ENCODE results near the gene DALRD3.

Gene DALRD3

GRCh38 chr3:49006408-49007067 lies 11.8 kb downstream of the DALRD3 start:
- CTCF ChIA-PET: interaction anchor here (0.9 to 2.3 kb wide), 5 partner anchors 10 to 19 kb away, joined by 4 to 8 read pairs (median 7); partner anchors contain the start of genes NDUFAF3 and P4HTM
- no peak for DNase-seq (ENCODE audit: extremely low spot score)
- TF ChIP-seq HDGF (IDR thresholded peaks at IDR 0.05; ENCODE audit: borderline replicate concordance) (0 out of 2 replicates have a peak, but pooled peaks have one; percentile 13), TARDBP (IDR thresholded peaks at IDR 0.05) (no peak; the same call in 1 of the 2 replicates)

GRCh38 chr3:49005998-49006397 lies 12.4 kb downstream of the DALRD3 start:
- CTCF ChIA-PET: no interaction called here

More at GRCh38 chr3:49006408-49007067, 11.8 kb downstream of the DALRD3 start:
- POLR2A ChIA-PET: interaction anchor here (0.6 to 6.7 kb wide), 37 partner anchors 9 to 518 kb away, joined by 3 to 204 read pairs (median 4); partner anchors contain the start of genes ARIH2, DALRD3, IMPDH2 and IP6K2

GRCh38 chr3:49005303-49005680 lies 13.1 kb downstream of the DALRD3 start:
- ChIA-PET POLR2A (interaction anchor here (4.0 to 6.7 kb wide), 2 partner anchors 8 to 15 kb away, joined by 53 to 204 read pairs; partner anchors contain the start of genes DALRD3 and NDUFAF3), CTCF (interaction anchor here (1.1 kb wide), 1 partner anchor 17 kb away, joined by 3 read pairs; the partner anchor contains the start of gene NDUFAF3)
- no peak for TF ChIP-seq ZNF384 (IDR thresholded peaks at IDR 0.05)
- TF ChIP-seq FOXA1 (IDR thresholded peaks at IDR 0.05): no peak
- no peak for TF ChIP-seq L3MBTL2 (conservative IDR thresholded peaks at IDR 0.05)
- TF ChIP-seq PKNOX1 (IDR thresholded peaks at IDR 0.05): no peak
- no peak for TF ChIP-seq LEF1 (IDR thresholded peaks at IDR 0.05; ENCODE audit: borderline replicate concordance)
- no peak for TF ChIP-seq BHLHE40 (IDR thresholded peaks at IDR 0.05; ENCODE audit: borderline replicate concordance)
- TF ChIP-seq CTBP1 (IDR thresholded peaks at IDR 0.05; ENCODE audit: borderline replicate concordance): no peak
- TF ChIP-seq FOXK2 (IDR thresholded peaks at IDR 0.05): no peak
- no peak for DNase-seq (ENCODE audit: extremely low spot score)

More at GRCh38 chr3:49005998-49006397, 12.4 kb downstream of the DALRD3 start:
- DNase-seq (ENCODE audit: extremely low spot score): no peak
- POLR2A ChIA-PET: interaction anchor here (0.9 to 6.7 kb wide), 5 partner anchors 9 to 31 kb away, joined by 3 to 204 read pairs (median 53); partner anchors contain the start of genes DALRD3, IMPDH2, NDUFAF3 and P4HTM
- TF ChIP-seq CTBP1 (IDR thresholded peaks at IDR 0.05; ENCODE audit: borderline replicate concordance): no peak

- POLR2A ChIA-PET: interaction anchor here (4.0 to 6.7 kb wide), 2 partner anchors 7 to 15 kb away, joined by 53 to 204 read pairs; partner anchors contain the start of genes DALRD3 and NDUFAF3
- no peak for DNase-seq (ENCODE audit: extremely low spot score)
- CTCF ChIA-PET: interaction anchor here (1.1 kb wide), 1 partner anchor 17 kb away, joined by 3 read pairs; the partner anchor contains the start of gene NDUFAF3
- TF ChIP-seq FOXM1 (IDR thresholded peaks at IDR 0.05; ENCODE audit: borderline replicate concordance) (no peak), ZNF384 (IDR thresholded peaks at IDR 0.05) (no peak), SP1 (IDR thresholded peaks at IDR 0.05) (no peak), BHLHE40 (IDR thresholded peaks at IDR 0.05; ENCODE audit: borderline replicate concordance) (no peak), ELF4 (IDR thresholded peaks at IDR 0.05) (no peak), TARDBP (IDR thresholded peaks at IDR 0.05) (no peak), HDGF (IDR thresholded peaks at IDR 0.05; ENCODE audit: borderline replicate concordance) (no peak), L3MBTL2 (conservative IDR thresholded peaks at IDR 0.05) (no peak), SUZ12 (IDR thresholded peaks at IDR 0.05) (no peak), PKNOX1 (IDR thresholded peaks at IDR 0.05) (no peak)
Observed at GRCh38 chr3:49004352-49005302, 13.8 kb downstream of the DALRD3 start.

- CTCF ChIA-PET: no interaction called here
- POLR2A ChIA-PET: no interaction called here
- TF ChIP-seq CTBP1 (IDR thresholded peaks at IDR 0.05; ENCODE audit: borderline replicate concordance) (no peak), L3MBTL2 (conservative IDR thresholded peaks at IDR 0.05) (no peak), BHLHE40 (IDR thresholded peaks at IDR 0.05; ENCODE audit: borderline replicate concordance) (no peak), ZNF384 (IDR thresholded peaks at IDR 0.05) (no peak), ARNT (IDR thresholded peaks at IDR 0.05) (no peak), FOXM1 (IDR thresholded peaks at IDR 0.05; ENCODE audit: borderline replicate concordance) (no peak), HDGF (IDR thresholded peaks at IDR 0.05; ENCODE audit: borderline replicate concordance) (no peak), SP1 (IDR thresholded peaks at IDR 0.05) (no peak), TARDBP (IDR thresholded peaks at IDR 0.05) (no peak), FOXA1 (IDR thresholded peaks at IDR 0.05) (no peak), NFRKB (IDR thresholded peaks at IDR 0.05) (no peak), FOXK2 (IDR thresholded peaks at IDR 0.05) (no peak), SUZ12 (IDR thresholded peaks at IDR 0.05) (no peak), PKNOX1 (IDR thresholded peaks at IDR 0.05) (no peak), ELF4 (IDR thresholded peaks at IDR 0.05) (no peak), LEF1 (IDR thresholded peaks at IDR 0.05; ENCODE audit: borderline replicate concordance) (no peak)
- no peak for DNase-seq (ENCODE audit: extremely low spot score)
Observed at GRCh38 chr3:49001155-49001554, 17.2 kb downstream of the DALRD3 start.

Data from HEK293T (cell line).